Keratinocyte (primary cell): Measurements from ENCODE around the gene ZNF407. TPM values are rescaled to one million over a fixed set of nuclear protein-coding genes. Genes with fewer than 3 reads are reported as not detected.

Source experiments
- DNase-seq: peaks from one replicate; pipeline ENCODE4 v3.0.0-alpha.2; 2011; ENCODE audit warnings: low read depth, missing footprints, low spot score
- FAIRE-seq: peaks from 2 replicates; lab custom pipeline; 2011; peaks lifted over from hg19 to GRCh38; lab: Jason Lieb, UNC
- H2AFZ ChIP-seq: 2 replicates; pipeline ENCODE4 v1.6.0; 2012; ENCODE audit warnings: low read length, control low read depth, inconsistent platforms; ENCODE audit not compliant: control insufficient read depth
- H3K27ac ChIP-seq: 2 replicates; pipeline ENCODE4 v1.5.1; 2011; ENCODE audit warnings: low read length; ENCODE audit not compliant: control insufficient read depth, insufficient read depth
- H3K27me3 ChIP-seq: 3 replicates; pipeline ENCODE4 v1.6.0; 2011; ENCODE audit warnings: low read length; ENCODE audit not compliant: control insufficient read depth, insufficient read depth; ENCODE audit errors: extremely low read depth
- H3K36me3 ChIP-seq, 2 experiments: 2 replicates in 1 of 2; 3 replicates in 1 of 2; pipeline ENCODE4 v1.5.1; 2011; ENCODE audit warnings: low read length in 2 of 2, mild to moderate bottlenecking in 1 of 2; ENCODE audit not compliant: control insufficient read depth in 2 of 2, insufficient read depth in 2 of 2; ENCODE audit errors: extremely low read depth in 1 of 2
- H3K4me1 ChIP-seq: 3 replicates; pipeline ENCODE4 v1.5.1; 2011; ENCODE audit warnings: low read length; ENCODE audit not compliant: control insufficient read depth, insufficient read depth; ENCODE audit errors: extremely low read depth
- H3K4me2 ChIP-seq: 3 replicates; pipeline ENCODE4 v1.6.0; 2011; ENCODE audit warnings: low read depth, low read length; ENCODE audit not compliant: control insufficient read depth, insufficient read depth; ENCODE audit errors: extremely low read depth
- H3K4me3 ChIP-seq, 3 experiments: fragments of 200-600 bp in 1 of 3; sonication (generic) in 1 of 3; 2 replicates in 2 of 3; 3 replicates in 1 of 3; pipeline ENCODE4 v1.5.1; 2011 to 2016; ENCODE audit warnings: low read length in 3 of 3, mild to moderate bottlenecking in 3 of 3, control low read depth in 2 of 3, inconsistent platforms in 1 of 3, low read depth in 1 of 3, mixed read lengths in 1 of 3, mixed run types in 1 of 3, moderate library complexity in 1 of 3; ENCODE audit not compliant: control insufficient read depth in 2 of 3, insufficient read depth in 2 of 3; ENCODE audit errors: extremely low read depth in 1 of 3
- H3K79me2 ChIP-seq: 2 replicates; pipeline ENCODE4 v1.6.0; 2012; ENCODE audit warnings: low read length; ENCODE audit not compliant: control insufficient read depth, insufficient read depth
- H3K9ac ChIP-seq: 3 replicates; pipeline ENCODE4 v1.6.0; 2011; ENCODE audit warnings: low read length; ENCODE audit not compliant: control insufficient read depth, insufficient read depth; ENCODE audit errors: extremely low read depth
- H3K9me1 ChIP-seq: 3 replicates; pipeline ENCODE4 v1.6.0; 2011; ENCODE audit warnings: low read length; ENCODE audit not compliant: control insufficient read depth, insufficient read depth; ENCODE audit errors: extremely low read depth
- H3K9me3 ChIP-seq: 2 replicates; pipeline ENCODE4 v1.5.1; 2012; ENCODE audit warnings: low read depth, low read length; ENCODE audit not compliant: control insufficient read depth
- H4K20me1 ChIP-seq: 3 replicates; pipeline ENCODE4 v1.6.0; 2011; ENCODE audit warnings: low read length; ENCODE audit not compliant: control insufficient read depth, insufficient read depth; ENCODE audit errors: extremely low read depth
- EZH2 ChIP-seq: IDR thresholded peaks from one replicate; pipeline ENCODE4 v1.6.1; 2012; ENCODE audit warnings: inconsistent platforms, mild to moderate bottlenecking, low read length, moderate library complexity
- dilution Hi-C: fragments of 300-500 bp; cut with MboI; formaldehyde crosslinking; loops from one replicate; pipeline ENCODE4 v1.7.0; 2020; ENCODE audit warnings: low sequenced_read_pairs; ENCODE audit not compliant: extremely low pct_ligation_motif_present
- polyA plus RNA-seq, 5 experiments: library from polyadenylated mRNA; depleted of rRNA in 3 of 5; stranded (reverse) in 3 of 5; stranded (forward) in 1 of 5; unstranded in 1 of 5; fragments of >200 nt; gene quantifications; 1 replicate in 1 of 5; 2 replicates in 3 of 5; 3 replicates in 1 of 5; pipeline versions ENCODE4 v1.2.1 to v1.2.3, GENCODE V29; 2011 to 2012; ENCODE audit warnings: missing spikeins in 2 of 5, low read depth in 1 of 5, low replicate concordance in 1 of 5
- TF ChIP-seq, protein P1 (sequence below), 3 experiments: IDR thresholded peaks in 1 of 3; conservative IDR thresholded peaks in 1 of 3; optimal IDR thresholded peaks in 1 of 3; 2 replicates in 2 of 3; 3 replicates in 1 of 3; pipeline versions ENCODE3 to v1.5.1; 2011; ENCODE audit warnings: low read length in 3 of 3, mild to moderate bottlenecking in 3 of 3, moderate library complexity in 2 of 3, control low read depth in 1 of 3, inconsistent platforms in 1 of 3; ENCODE audit not compliant: insufficient read depth in 2 of 3; ENCODE audit errors: extremely low read depth in 1 of 3

ZNF407 gene
- polyA plus RNA-seq, 1 donor (not counting 4 experiments of a cell fraction or from before 2014, with no cell fraction given): 3.8 TPM

DNA sequence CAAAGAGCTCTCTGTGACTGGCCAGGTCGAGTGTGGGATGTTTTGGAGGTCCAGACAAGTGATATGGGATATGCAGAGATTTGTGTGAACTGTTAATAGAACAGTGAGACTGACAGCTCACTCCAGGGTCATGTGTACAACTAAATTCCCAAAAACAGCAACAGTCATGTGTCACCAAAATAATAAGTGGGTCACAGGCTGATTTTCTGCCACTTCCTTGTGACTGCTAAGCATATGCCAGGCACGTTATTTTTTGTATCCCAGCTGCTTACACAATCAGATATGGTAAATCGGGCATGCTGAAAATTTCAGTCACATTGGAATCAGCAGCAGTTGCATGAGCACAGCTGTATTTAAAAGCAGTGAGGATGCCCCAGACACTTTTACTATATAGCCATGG lies 412.6 kb downstream of the ZNF407 start:
- H3K9ac ChIP-seq: no peak overlapping the region
- H3K4me3 ChIP-seq: no peak overlapping the region
- H3K27me3 ChIP-seq: no peaks in the 10 kb centered on the region
- FAIRE-seq (no peak), DNase-seq (no peak)
- H3K36me3 ChIP-seq: no peaks in the 10 kb centered on the region
- H3K9me3 ChIP-seq: no peaks in the 10 kb centered on the region
- no peaks in the 10 kb centered on the region for H3K79me2 ChIP-seq
- no peak overlapping the region for H3K4me2 ChIP-seq
- TF ChIP-seq, protein P1, sequence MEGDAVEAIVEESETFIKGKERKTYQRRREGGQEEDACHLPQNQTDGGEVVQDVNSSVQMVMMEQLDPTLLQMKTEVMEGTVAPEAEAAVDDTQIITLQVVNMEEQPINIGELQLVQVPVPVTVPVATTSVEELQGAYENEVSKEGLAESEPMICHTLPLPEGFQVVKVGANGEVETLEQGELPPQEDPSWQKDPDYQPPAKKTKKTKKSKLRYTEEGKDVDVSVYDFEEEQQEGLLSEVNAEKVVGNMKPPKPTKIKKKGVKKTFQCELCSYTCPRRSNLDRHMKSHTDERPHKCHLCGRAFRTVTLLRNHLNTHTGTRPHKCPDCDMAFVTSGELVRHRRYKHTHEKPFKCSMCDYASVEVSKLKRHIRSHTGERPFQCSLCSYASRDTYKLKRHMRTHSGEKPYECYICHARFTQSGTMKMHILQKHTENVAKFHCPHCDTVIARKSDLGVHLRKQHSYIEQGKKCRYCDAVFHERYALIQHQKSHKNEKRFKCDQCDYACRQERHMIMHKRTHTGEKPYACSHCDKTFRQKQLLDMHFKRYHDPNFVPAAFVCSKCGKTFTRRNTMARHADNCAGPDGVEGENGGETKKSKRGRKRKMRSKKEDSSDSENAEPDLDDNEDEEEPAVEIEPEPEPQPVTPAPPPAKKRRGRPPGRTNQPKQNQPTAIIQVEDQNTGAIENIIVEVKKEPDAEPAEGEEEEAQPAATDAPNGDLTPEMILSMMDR (optimal IDR thresholded peaks at IDR 0.05 in 1 of 3, IDR thresholded peaks at IDR 0.05 in 1 of 3, conservative IDR thresholded peaks at IDR 0.05 in 1 of 3; ENCODE audit: extremely low read depth in 1 of 3, insufficient read depth in 2 of 3, low read length in 3 of 3): no peak
- no peak for TF ChIP-seq EZH2
- H3K9me1 ChIP-seq: no peaks in the 10 kb centered on the region
- dilution Hi-C loops: no loop called here
- H3K27ac ChIP-seq: no peak overlapping the region
- H3K4me1 ChIP-seq: no peaks in the 10 kb centered on the region
- no peak overlapping the region for H2AFZ ChIP-seq
- H4K20me1 ChIP-seq: no peaks in the 10 kb centered on the region

DNA sequence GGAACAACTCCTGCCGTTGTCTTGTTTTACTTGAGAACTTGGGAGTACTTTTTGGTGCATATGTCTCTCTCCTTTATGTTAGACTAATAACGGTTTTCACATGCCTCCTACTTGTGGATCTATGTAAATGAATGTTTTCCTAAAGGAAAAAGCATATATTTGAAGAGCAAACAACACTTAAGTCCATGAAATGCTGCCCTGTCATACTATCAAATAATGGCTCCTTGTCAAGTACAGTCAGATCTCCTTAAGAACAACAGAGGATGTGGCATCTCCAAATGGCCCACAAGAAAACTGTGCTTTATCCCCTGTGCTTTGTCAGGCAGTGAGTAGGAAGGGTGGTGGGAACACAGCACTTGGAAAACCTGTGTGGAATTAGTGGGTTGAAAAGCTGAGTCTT lies 413.0 kb downstream of the ZNF407 start:
- no peak overlapping the region for H3K27ac ChIP-seq
- no peak for FAIRE-seq
- H3K4me2 ChIP-seq: no peak overlapping the region
- no peak overlapping the region for H3K9ac ChIP-seq
- no peak overlapping the region for H2AFZ ChIP-seq
- no peak for TF ChIP-seq EZH2
- H3K9me1 ChIP-seq: no peaks in the 10 kb centered on the region
- H3K36me3 ChIP-seq: no peaks in the 10 kb centered on the region
- no peak for DNase-seq
- no peaks in the 10 kb centered on the region for H3K27me3 ChIP-seq
- H4K20me1 ChIP-seq: no peaks in the 10 kb centered on the region
- no peaks in the 10 kb centered on the region for H3K79me2 ChIP-seq
- H3K4me3 ChIP-seq: no peak overlapping the region
- dilution Hi-C loops: no loop called here
- H3K4me1 ChIP-seq: no peaks in the 10 kb centered on the region
- H3K9me3 ChIP-seq: no peaks in the 10 kb centered on the region

DNA sequence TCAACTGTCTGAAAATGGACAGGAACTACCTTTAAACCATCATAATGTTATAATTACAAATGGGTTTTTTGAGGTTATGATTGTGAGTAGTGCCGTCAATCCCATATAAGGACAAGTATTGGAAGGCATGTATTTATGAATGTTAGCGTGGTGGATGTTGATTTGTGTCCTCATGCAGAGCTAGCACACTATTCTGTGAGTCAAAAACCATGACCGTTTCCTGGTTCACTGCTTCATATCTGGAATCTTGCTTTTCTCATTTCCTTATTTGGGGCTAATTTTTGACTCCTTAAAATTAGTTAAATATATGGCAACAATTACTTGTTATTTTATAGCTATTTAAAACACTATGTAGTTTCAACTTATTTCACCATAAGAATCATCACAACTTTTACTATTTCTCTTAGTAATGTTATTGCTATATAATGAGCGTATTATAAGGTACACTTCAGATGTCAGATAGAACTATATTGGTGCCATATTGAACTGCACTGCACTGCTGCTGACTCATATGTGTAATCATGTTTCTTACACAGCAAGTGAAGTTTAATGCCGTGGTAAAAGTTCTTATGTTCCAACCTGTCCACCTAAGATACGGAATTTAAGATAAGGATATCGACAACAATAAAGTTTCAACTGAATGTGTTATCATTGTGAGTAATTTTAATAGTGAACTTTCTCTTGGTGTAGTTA lies 418.5 kb downstream of the ZNF407 start:
- Histone ChIP-seq H4K20me1 (no peaks in the 10 kb centered on the region), H3K4me1 (no peaks in the 10 kb centered on the region), H3K27ac (no peak overlapping the region), H3K27me3 (no peaks in the 10 kb centered on the region), H2AFZ (no peak overlapping the region), H3K79me2 (no peaks in the 10 kb centered on the region), H3K9ac (no peak overlapping the region), H3K4me3 (no peak overlapping the region), H3K9me3 (no peaks in the 10 kb centered on the region), H3K36me3 (no peaks in the 10 kb centered on the region), H3K4me2 (no peak overlapping the region), H3K9me1 (no peaks in the 10 kb centered on the region)
- TF ChIP-seq EZH2: no peak
- TF ChIP-seq, protein P1 (optimal IDR thresholded peaks at IDR 0.05 in 1 of 3, IDR thresholded peaks at IDR 0.05 in 1 of 3, conservative IDR thresholded peaks at IDR 0.05 in 1 of 3; ENCODE audit: extremely low read depth in 1 of 3, insufficient read depth in 2 of 3, low read length in 3 of 3): no peak
- dilution Hi-C loops: no loop called here
- DNase-seq (no peak), FAIRE-seq (no peak)
